Measurements from ENCODE around the gene CEP41.
A peak's percentile ranks its signal among the peaks of the same experiment; 100 is the strongest.

Gene CEP41

GRCh38 chr7:130415006-130415405 is 25.8 kb downstream of the CEP41 start:
- no peaks in the 10 kb centered on the region for H3K9me3 ChIP-seq (ENCODE audit: control insufficient read depth, low read length)
- H3K36me3 ChIP-seq (ENCODE audit: control insufficient read depth, insufficient read depth, low read length, severe bottlenecking) = no peaks in the 10 kb centered on the region
- H3K4me3 ChIP-seq (ENCODE audit: low read length) = no peak overlapping the region
- peaks cover 10% of the 10 kb centered on the region for H3K4me1 ChIP-seq (ENCODE audit: control insufficient read depth, insufficient read depth, low read length)
- no peak overlapping the region for H3K9ac ChIP-seq (ENCODE audit: low read length)
- no peak for DNase-seq (ENCODE audit: low read depth)
- no peaks in the 10 kb centered on the region for H3K27me3 ChIP-seq (replicated peaks; ENCODE audit: control insufficient read depth, insufficient read depth, low read length)

GRCh38 chr7:130413201-130413600 is 27.6 kb downstream of the CEP41 start:
- H3K27me3 ChIP-seq (replicated peaks; ENCODE audit: control insufficient read depth, insufficient read depth, low read length) = no peaks in the 10 kb centered on the region
- no peaks in the 10 kb centered on the region for H3K36me3 ChIP-seq (ENCODE audit: control insufficient read depth, insufficient read depth, low read length, severe bottlenecking)
- H3K4me3 ChIP-seq (ENCODE audit: low read length) = no peak overlapping the region
- H3K9me3 ChIP-seq (ENCODE audit: control insufficient read depth, low read length) = no peaks in the 10 kb centered on the region
- peaks cover 25% of the 10 kb centered on the region for H3K4me1 ChIP-seq (ENCODE audit: control insufficient read depth, insufficient read depth, low read length)
- DNase-seq (ENCODE audit: low read depth) = no peak
- H3K9ac ChIP-seq (ENCODE audit: low read length) = no peak overlapping the region

GRCh38 chr7:130410868-130411541 is 29.8 kb downstream of the CEP41 start:
- Histone ChIP-seq H3K4me1 (ENCODE audit: control insufficient read depth, insufficient read depth, low read length) (peaks cover 27% of the 10 kb centered on the region), H3K9me3 (ENCODE audit: control insufficient read depth, low read length) (no peaks in the 10 kb centered on the region), H3K27me3 (replicated peaks; ENCODE audit: control insufficient read depth, insufficient read depth, low read length) (no peaks in the 10 kb centered on the region), H3K36me3 (ENCODE audit: control insufficient read depth, insufficient read depth, low read length, severe bottlenecking) (no peaks in the 10 kb centered on the region), H3K9ac (ENCODE audit: low read length) (no peak overlapping the region), H3K4me3 (ENCODE audit: low read length) (no peak overlapping the region)
- no peak for DNase-seq (ENCODE audit: low read depth)

GRCh38 chr7:130409712-130410072 is 31.1 kb downstream of the CEP41 start:
- H3K4me1 ChIP-seq (ENCODE audit: control insufficient read depth, insufficient read depth, low read length) = peaks cover 19% of the 10 kb centered on the region
- H3K4me3 ChIP-seq (ENCODE audit: low read length) = no peak overlapping the region
- no peaks in the 10 kb centered on the region for H3K36me3 ChIP-seq (ENCODE audit: control insufficient read depth, insufficient read depth, low read length, severe bottlenecking)
- no peak for DNase-seq (ENCODE audit: low read depth)
- H3K9me3 ChIP-seq (ENCODE audit: control insufficient read depth, low read length) = no peaks in the 10 kb centered on the region
- no peaks in the 10 kb centered on the region for H3K27me3 ChIP-seq (replicated peaks; ENCODE audit: control insufficient read depth, insufficient read depth, low read length)
- H3K9ac ChIP-seq (ENCODE audit: low read length) = no peak overlapping the region

GRCh38 chr7:130409067-130409711 is 31.6 kb downstream of the CEP41 start:
- H3K27me3 ChIP-seq (replicated peaks; ENCODE audit: control insufficient read depth, insufficient read depth, low read length) = no peaks in the 10 kb centered on the region
- H3K9me3 ChIP-seq (ENCODE audit: control insufficient read depth, low read length) = no peaks in the 10 kb centered on the region
- H3K4me1 ChIP-seq (ENCODE audit: control insufficient read depth, insufficient read depth, low read length) = peaks cover 19% of the 10 kb centered on the region
- peak overlapping the region; percentile 61 for H3K9ac ChIP-seq (ENCODE audit: low read length)
- H3K4me3 ChIP-seq (ENCODE audit: low read length) = peak overlapping the region; percentile 31
- peak; percentile 56 for DNase-seq (ENCODE audit: low read depth)
- H3K36me3 ChIP-seq (ENCODE audit: control insufficient read depth, insufficient read depth, low read length, severe bottlenecking) = no peaks in the 10 kb centered on the region

GRCh38 chr7:130405003-130405402 is 35.8 kb downstream of the CEP41 start:
- Histone ChIP-seq H3K9ac (ENCODE audit: low read length) (no peak overlapping the region), H3K4me3 (ENCODE audit: low read length) (no peak overlapping the region), H3K4me1 (ENCODE audit: control insufficient read depth, insufficient read depth, low read length) (peaks cover 46% of the 10 kb centered on the region), H3K36me3 (ENCODE audit: control insufficient read depth, insufficient read depth, low read length, severe bottlenecking) (no peaks in the 10 kb centered on the region), H3K27me3 (replicated peaks; ENCODE audit: control insufficient read depth, insufficient read depth, low read length) (no peaks in the 10 kb centered on the region), H3K9me3 (ENCODE audit: control insufficient read depth, low read length) (no peaks in the 10 kb centered on the region)
- DNase-seq (ENCODE audit: low read depth) = no peak

- H3K9ac ChIP-seq (ENCODE audit: low read length) = peak overlapping the region; percentile 82
- no peak overlapping the region for H3K4me3 ChIP-seq (ENCODE audit: low read length)
- H3K9me3 ChIP-seq (ENCODE audit: control insufficient read depth, low read length) = no peaks in the 10 kb centered on the region
- H3K36me3 ChIP-seq (ENCODE audit: control insufficient read depth, insufficient read depth, low read length, severe bottlenecking) = no peaks in the 10 kb centered on the region
- no peak for DNase-seq (ENCODE audit: low read depth)
- H3K27me3 ChIP-seq (replicated peaks; ENCODE audit: control insufficient read depth, insufficient read depth, low read length) = no peaks in the 10 kb centered on the region
- peaks cover 60% of the 10 kb centered on the region for H3K4me1 ChIP-seq (ENCODE audit: control insufficient read depth, insufficient read depth, low read length)
Observed at GRCh38 chr7:130401578-130401977, 39.2 kb downstream of the CEP41 start.

GRCh38 chr7:130401101-130401500 is 39.7 kb downstream of the CEP41 start:
- DNase-seq (ENCODE audit: low read depth) = peak; percentile 66
- Histone ChIP-seq H3K9ac (ENCODE audit: low read length) (peak overlapping the region; percentile 82), H3K9me3 (ENCODE audit: control insufficient read depth, low read length) (no peaks in the 10 kb centered on the region), H3K4me3 (ENCODE audit: low read length) (peak overlapping the region; percentile 44), H3K4me1 (ENCODE audit: control insufficient read depth, insufficient read depth, low read length) (peaks cover 65% of the 10 kb centered on the region), H3K27me3 (replicated peaks; ENCODE audit: control insufficient read depth, insufficient read depth, low read length) (no peaks in the 10 kb centered on the region), H3K36me3 (ENCODE audit: control insufficient read depth, insufficient read depth, low read length, severe bottlenecking) (no peaks in the 10 kb centered on the region)

- Histone ChIP-seq H3K4me3 (ENCODE audit: low read length) (peak overlapping the region; percentile 44), H3K4me1 (ENCODE audit: control insufficient read depth, insufficient read depth, low read length) (peaks cover 74% of the 10 kb centered on the region), H3K9me3 (ENCODE audit: control insufficient read depth, low read length) (no peaks in the 10 kb centered on the region), H3K27me3 (replicated peaks; ENCODE audit: control insufficient read depth, insufficient read depth, low read length) (no peaks in the 10 kb centered on the region), H3K36me3 (ENCODE audit: control insufficient read depth, insufficient read depth, low read length, severe bottlenecking) (no peaks in the 10 kb centered on the region), H3K9ac (ENCODE audit: low read length) (peak overlapping the region; percentile 82)
- peak; percentile 95 for DNase-seq (ENCODE audit: low read depth)
Observed at GRCh38 chr7:130400120-130400572, 40.7 kb downstream of the CEP41 start.

GRCh38 chr7:130398526-130399090 is 42.2 kb downstream of the CEP41 start:
- Histone ChIP-seq H3K27me3 (replicated peaks; ENCODE audit: control insufficient read depth, insufficient read depth, low read length) (no peaks in the 10 kb centered on the region), H3K4me3 (ENCODE audit: low read length) (no peak overlapping the region), H3K9me3 (ENCODE audit: control insufficient read depth, low read length) (no peaks in the 10 kb centered on the region), H3K4me1 (ENCODE audit: control insufficient read depth, insufficient read depth, low read length) (peaks cover 81% of the 10 kb centered on the region), H3K36me3 (ENCODE audit: control insufficient read depth, insufficient read depth, low read length, severe bottlenecking) (no peaks in the 10 kb centered on the region), H3K9ac (ENCODE audit: low read length) (peak overlapping the region; percentile 76)
- no peak for DNase-seq (ENCODE audit: low read depth)

GRCh38 chr7:130397758-130398073 is 43.1 kb downstream of the CEP41 start:
- H3K9me3 ChIP-seq (ENCODE audit: control insufficient read depth, low read length) = no peaks in the 10 kb centered on the region
- H3K4me3 ChIP-seq (ENCODE audit: low read length) = no peak overlapping the region
- H3K36me3 ChIP-seq (ENCODE audit: control insufficient read depth, insufficient read depth, low read length, severe bottlenecking) = no peaks in the 10 kb centered on the region
- peaks cover 87% of the 10 kb centered on the region for H3K4me1 ChIP-seq (ENCODE audit: control insufficient read depth, insufficient read depth, low read length)
- no peak overlapping the region for H3K9ac ChIP-seq (ENCODE audit: low read length)
- no peaks in the 10 kb centered on the region for H3K27me3 ChIP-seq (replicated peaks; ENCODE audit: control insufficient read depth, insufficient read depth, low read length)
- DNase-seq (ENCODE audit: low read depth) = no peak

All from adipocyte (in vitro differentiated cells).